ENCODE data around the gene SNX18.

DNA sequence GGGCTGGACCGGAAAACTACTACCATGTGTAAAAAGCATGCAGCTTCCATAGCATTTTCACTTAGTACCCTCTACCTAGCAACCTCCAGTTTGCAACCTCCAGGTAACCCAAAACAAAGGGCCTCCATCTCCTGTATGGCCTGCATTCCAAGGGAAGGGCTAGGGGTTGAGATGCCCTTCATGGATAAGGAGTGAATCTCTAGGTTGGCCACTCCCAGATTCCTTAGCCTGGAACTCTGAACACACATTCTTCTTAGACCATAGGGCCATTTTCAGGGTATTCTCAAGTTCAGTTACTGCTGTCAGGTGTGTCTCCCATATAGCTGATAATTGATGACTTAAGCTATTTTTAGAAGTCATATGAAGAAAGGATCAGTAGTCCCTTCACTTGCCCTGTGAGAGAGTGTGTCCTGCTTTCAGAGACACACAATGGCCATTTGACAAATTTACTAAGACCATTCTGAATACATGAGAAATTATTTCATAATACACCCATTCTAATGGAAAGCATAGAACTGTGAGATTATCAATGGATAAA is 39.5 kb upstream of the SNX18 start:
- TF ChIP-seq, protein P1, sequence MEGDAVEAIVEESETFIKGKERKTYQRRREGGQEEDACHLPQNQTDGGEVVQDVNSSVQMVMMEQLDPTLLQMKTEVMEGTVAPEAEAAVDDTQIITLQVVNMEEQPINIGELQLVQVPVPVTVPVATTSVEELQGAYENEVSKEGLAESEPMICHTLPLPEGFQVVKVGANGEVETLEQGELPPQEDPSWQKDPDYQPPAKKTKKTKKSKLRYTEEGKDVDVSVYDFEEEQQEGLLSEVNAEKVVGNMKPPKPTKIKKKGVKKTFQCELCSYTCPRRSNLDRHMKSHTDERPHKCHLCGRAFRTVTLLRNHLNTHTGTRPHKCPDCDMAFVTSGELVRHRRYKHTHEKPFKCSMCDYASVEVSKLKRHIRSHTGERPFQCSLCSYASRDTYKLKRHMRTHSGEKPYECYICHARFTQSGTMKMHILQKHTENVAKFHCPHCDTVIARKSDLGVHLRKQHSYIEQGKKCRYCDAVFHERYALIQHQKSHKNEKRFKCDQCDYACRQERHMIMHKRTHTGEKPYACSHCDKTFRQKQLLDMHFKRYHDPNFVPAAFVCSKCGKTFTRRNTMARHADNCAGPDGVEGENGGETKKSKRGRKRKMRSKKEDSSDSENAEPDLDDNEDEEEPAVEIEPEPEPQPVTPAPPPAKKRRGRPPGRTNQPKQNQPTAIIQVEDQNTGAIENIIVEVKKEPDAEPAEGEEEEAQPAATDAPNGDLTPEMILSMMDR (conservative IDR thresholded peaks at IDR 0.05; ENCODE audit: low read depth in 2 of 2): no peak
- TF ChIP-seq, protein P2, sequence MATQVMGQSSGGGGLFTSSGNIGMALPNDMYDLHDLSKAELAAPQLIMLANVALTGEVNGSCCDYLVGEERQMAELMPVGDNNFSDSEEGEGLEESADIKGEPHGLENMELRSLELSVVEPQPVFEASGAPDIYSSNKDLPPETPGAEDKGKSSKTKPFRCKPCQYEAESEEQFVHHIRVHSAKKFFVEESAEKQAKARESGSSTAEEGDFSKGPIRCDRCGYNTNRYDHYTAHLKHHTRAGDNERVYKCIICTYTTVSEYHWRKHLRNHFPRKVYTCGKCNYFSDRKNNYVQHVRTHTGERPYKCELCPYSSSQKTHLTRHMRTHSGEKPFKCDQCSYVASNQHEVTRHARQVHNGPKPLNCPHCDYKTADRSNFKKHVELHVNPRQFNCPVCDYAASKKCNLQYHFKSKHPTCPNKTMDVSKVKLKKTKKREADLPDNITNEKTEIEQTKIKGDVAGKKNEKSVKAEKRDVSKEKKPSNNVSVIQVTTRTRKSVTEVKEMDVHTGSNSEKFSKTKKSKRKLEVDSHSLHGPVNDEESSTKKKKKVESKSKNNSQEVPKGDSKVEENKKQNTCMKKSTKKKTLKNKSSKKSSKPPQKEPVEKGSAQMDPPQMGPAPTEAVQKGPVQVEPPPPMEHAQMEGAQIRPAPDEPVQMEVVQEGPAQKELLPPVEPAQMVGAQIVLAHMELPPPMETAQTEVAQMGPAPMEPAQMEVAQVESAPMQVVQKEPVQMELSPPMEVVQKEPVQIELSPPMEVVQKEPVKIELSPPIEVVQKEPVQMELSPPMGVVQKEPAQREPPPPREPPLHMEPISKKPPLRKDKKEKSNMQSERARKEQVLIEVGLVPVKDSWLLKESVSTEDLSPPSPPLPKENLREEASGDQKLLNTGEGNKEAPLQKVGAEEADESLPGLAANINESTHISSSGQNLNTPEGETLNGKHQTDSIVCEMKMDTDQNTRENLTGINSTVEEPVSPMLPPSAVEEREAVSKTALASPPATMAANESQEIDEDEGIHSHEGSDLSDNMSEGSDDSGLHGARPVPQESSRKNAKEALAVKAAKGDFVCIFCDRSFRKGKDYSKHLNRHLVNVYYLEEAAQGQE (IDR thresholded peaks at IDR 0.05; ENCODE audit: unreplicated experiment): no peak
- TF ChIP-seq POLR2AphosphoS5 (IDR thresholded peaks at IDR 0.05; ENCODE audit: low read depth): no peak
- no peak for TF ChIP-seq EZH2phosphoT487 (IDR thresholded peaks at IDR 0.05; ENCODE audit: unreplicated experiment)
- TF ChIP-seq CREB1 (CRISPR knock-in tag; IDR thresholded peaks at IDR 0.05; ENCODE audit: low read depth): no peak
- TF ChIP-seq EZH2 (IDR thresholded peaks at IDR 0.05; ENCODE audit: low read depth, unreplicated experiment): no peak
- no peak for TF ChIP-seq NANOG (IDR thresholded peaks at IDR 0.05; ENCODE audit: borderline replicate concordance)
- TF ChIP-seq, protein P3, sequence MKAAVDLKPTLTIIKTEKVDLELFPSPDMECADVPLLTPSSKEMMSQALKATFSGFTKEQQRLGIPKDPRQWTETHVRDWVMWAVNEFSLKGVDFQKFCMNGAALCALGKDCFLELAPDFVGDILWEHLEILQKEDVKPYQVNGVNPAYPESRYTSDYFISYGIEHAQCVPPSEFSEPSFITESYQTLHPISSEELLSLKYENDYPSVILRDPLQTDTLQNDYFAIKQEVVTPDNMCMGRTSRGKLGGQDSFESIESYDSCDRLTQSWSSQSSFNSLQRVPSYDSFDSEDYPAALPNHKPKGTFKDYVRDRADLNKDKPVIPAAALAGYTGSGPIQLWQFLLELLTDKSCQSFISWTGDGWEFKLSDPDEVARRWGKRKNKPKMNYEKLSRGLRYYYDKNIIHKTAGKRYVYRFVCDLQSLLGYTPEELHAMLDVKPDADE (IDR thresholded peaks at IDR 0.05): no peak
- TF ChIP-seq STAT1 (IDR thresholded peaks at IDR 0.05; ENCODE audit: unreplicated experiment): no peak
- TF ChIP-seq, protein P4, sequence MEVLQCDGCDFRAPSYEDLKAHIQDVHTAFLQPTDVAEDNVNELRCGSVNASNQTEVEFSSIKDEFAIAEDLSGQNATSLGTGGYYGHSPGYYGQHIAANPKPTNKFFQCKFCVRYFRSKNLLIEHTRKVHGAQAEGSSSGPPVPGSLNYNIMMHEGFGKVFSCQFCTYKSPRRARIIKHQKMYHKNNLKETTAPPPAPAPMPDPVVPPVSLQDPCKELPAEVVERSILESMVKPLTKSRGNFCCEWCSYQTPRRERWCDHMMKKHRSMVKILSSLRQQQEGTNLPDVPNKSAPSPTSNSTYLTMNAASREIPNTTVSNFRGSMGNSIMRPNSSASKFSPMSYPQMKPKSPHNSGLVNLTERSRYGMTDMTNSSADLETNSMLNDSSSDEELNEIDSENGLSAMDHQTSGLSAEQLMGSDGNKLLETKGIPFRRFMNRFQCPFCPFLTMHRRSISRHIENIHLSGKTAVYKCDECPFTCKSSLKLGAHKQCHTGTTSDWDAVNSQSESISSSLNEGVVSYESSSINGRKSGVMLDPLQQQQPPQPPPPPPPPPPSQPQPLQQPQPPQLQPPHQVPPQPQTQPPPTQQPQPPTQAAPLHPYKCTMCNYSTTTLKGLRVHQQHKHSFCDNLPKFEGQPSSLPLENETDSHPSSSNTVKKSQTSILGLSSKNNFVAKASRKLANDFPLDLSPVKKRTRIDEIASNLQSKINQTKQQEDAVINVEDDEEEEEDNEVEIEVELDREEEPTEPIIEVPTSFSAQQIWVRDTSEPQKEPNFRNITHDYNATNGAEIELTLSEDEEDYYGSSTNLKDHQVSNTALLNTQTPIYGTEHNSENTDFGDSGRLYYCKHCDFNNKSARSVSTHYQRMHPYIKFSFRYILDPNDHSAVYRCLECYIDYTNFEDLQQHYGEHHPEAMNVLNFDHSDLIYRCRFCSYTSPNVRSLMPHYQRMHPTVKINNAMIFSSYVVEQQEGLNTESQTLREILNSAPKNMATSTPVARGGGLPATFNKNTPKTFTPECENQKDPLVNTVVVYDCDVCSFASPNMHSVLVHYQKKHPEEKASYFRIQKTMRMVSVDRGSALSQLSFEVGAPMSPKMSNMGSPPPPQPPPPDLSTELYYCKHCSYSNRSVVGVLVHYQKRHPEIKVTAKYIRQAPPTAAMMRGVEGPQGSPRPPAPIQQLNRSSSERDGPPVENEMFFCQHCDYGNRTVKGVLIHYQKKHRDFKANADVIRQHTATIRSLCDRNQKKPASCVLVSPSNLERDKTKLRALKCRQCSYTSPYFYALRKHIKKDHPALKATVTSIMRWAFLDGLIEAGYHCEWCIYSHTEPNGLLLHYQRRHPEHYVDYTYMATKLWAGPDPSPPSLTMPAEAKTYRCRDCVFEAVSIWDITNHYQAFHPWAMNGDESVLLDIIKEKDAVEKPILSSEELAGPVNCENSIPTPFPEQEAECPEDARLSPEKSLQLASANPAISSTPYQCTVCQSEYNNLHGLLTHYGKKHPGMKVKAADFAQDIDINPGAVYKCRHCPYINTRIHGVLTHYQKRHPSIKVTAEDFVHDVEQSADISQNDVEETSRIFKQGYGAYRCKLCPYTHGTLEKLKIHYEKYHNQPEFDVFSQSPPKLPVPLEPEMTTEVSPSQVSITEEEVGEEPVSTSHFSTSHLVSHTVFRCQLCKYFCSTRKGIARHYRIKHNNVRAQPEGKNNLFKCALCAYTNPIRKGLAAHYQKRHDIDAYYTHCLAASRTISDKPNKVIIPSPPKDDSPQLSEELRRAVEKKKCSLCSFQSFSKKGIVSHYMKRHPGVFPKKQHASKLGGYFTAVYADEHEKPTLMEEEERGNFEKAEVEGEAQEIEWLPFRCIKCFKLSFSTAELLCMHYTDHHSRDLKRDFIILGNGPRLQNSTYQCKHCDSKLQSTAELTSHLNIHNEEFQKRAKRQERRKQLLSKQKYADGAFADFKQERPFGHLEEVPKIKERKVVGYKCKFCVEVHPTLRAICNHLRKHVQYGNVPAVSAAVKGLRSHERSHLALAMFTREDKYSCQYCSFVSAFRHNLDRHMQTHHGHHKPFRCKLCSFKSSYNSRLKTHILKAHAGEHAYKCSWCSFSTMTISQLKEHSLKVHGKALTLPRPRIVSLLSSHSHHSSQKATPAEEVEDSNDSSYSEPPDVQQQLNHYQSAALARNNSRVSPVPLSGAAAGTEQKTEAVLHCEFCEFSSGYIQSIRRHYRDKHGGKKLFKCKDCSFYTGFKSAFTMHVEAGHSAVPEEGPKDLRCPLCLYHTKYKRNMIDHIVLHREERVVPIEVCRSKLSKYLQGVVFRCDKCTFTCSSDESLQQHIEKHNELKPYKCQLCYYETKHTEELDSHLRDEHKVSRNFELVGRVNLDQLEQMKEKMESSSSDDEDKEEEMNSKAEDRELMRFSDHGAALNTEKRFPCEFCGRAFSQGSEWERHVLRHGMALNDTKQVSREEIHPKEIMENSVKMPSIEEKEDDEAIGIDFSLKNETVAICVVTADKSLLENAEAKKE (CRISPR knock-in tag; IDR thresholded peaks at IDR 0.05): no peak

All from GM23338 (cell line).